OCI-LY7 (cell line): Measurements from ENCODE around the gene SPATA17.

Experiments
- CTCF ChIP-seq: fragments of 200-600 bp; sonication (generic); conservative IDR thresholded peaks from 2 replicates; pipeline ENCODE4 v1.5.1; 2014; ENCODE audit warnings: mild to moderate bottlenecking, antibody characterized with exemption, low read length, moderate library complexity, mixed read lengths
- EZH2phosphoT487 ChIP-seq: fragments of 200-600 bp; sonication (generic); IDR thresholded peaks from 2 replicates; pipeline ENCODE4 v1.6.1; 2018; ENCODE audit warnings: low read depth, borderline replicate concordance, mild to moderate bottlenecking, mixed run types, antibody characterized with exemption, low read length, moderate library complexity, mixed read lengths

DNA sequence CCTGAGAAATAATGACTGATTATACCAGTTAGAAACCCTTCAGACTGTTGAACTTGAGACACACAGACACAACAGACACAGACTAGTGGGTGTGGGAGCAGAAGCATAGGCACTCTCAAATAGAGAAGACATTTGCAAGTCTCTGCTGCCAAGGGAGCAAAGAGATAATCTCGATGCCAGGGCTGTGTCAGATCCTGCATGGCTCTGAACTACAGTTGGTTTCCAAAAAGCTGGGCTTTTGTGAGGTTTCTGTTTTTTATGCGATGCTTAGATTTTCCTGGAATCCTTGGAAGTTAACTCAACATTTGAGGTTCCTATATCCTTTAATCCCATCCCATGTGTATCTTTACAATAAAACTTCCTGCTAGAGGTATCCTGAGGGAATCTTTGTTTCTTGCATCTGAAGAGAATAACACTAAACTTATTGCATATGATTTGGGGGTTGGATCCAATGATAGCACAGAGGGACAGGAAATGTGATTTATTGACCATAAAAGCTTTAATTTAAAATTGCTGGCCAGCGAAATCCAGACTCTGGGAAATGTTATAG, 236.4 kb downstream of the SPATA17 start:
- no peak for TF ChIP-seq CTCF
- no peak for TF ChIP-seq EZH2phosphoT487
